ENCODE measurements around the gene EDEM3. TPM values are rescaled to one million over a fixed set of nuclear protein-coding genes. Genes with fewer than 3 reads are reported as not detected.
"Not testable (repeated sequence)": the region's sequence is repeated elsewhere in the genome, so short reads cannot be mapped to it uniquely, and the experiment has no call there.

The EDEM3 gene
- total RNA-seq, 1 experiment from 2014 or later = 14.0 TPM

DNA sequence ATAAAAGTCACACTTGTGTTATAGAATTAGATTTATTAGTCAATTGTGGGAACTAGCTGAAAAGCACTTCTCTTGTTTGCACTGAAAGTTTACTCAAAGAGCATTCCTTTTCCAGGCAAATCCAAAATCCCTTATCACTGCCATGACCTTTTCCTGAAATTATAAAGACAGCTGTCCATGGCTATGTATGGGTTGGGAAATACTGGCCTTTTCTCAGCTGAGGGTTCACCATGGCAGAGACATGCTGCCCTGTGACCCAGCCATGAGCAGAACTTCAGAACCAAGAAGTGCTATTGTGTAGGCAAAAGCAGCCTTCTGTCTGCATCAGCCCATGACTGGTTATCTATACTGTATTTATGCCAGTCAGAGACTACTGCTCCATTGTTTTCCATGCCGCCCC, 9.8 kb upstream of the EDEM3 start:
- Histone ChIP-seq H2BK12ac (ENCODE audit: insufficient read length, low read depth, low read length) (no peak overlapping the region), H3K4ac (ENCODE audit: low read depth, low read length) (no peak overlapping the region), H2BK5ac (ENCODE audit: insufficient read length, low read length) (no peak overlapping the region), H2BK15ac (ENCODE audit: low read depth, low read length) (no peak overlapping the region), H2AK5ac (ENCODE audit: insufficient read length, low read length) (no peak overlapping the region), H3K79me1 (ENCODE audit: insufficient read depth, low read depth, low read length, poor library complexity, severe bottlenecking) (no peaks in the 10 kb centered on the region), H3K56ac (ENCODE audit: insufficient read length, low read depth, low read length) (no peak overlapping the region), H4K91ac (ENCODE audit: insufficient read length, low read depth, low read length) (no peak overlapping the region), H3T11ph (ENCODE audit: low read length) (no peak overlapping the region), H3K4me2 (ENCODE audit: insufficient read depth, insufficient read length, low read length) (no peak overlapping the region), H3K23me2 (ENCODE audit: insufficient read length, low read depth, low read length, poor library complexity, severe bottlenecking) (no peaks in the 10 kb centered on the region), H3K14ac (ENCODE audit: insufficient read depth, low read length) (no peak overlapping the region), H4K20me1 (ENCODE audit: control insufficient read depth, insufficient read depth, insufficient read length) (no peaks in the 10 kb centered on the region), H3K79me2 (ENCODE audit: insufficient read depth, low read length) (no peaks in the 10 kb centered on the region), H3K18ac (ENCODE audit: insufficient read length, low read depth, low read length) (no peak overlapping the region), H2AFZ (ENCODE audit: low read length) (no peak overlapping the region), H3K27me3 (ENCODE audit: insufficient read depth, low read length) (no peaks in the 10 kb centered on the region), H3K9ac (ENCODE audit: extremely low read depth, insufficient read length, low read length) (no peak overlapping the region), H2BK20ac (ENCODE audit: low read depth, low read length, poor library complexity, severe bottlenecking) (no peak overlapping the region), H2BK120ac (ENCODE audit: low read depth, low read length, poor library complexity, severe bottlenecking) (no peak overlapping the region), H3K27ac (ENCODE audit: insufficient read length, low read depth, low read length) (no peak overlapping the region), H3K4me1 (ENCODE audit: insufficient read depth, low read length) (no peaks in the 10 kb centered on the region), H3K23ac (ENCODE audit: insufficient read length, low read depth, low read length) (no peak overlapping the region), H4K5ac (ENCODE audit: insufficient read length, low read depth, low read length) (no peak overlapping the region), H4K8ac (replicated peaks; ENCODE audit: insufficient read length, low read depth, low read length) (no peak overlapping the region), H3K9me3 (ENCODE audit: control insufficient read depth, low read depth, low read length) (no peaks in the 10 kb centered on the region)
- DNase-seq = no peak
- Mint-ChIP-seq H3K4me3 (no peak overlapping the region), H3K27ac (no peak overlapping the region), H3K27me3 (ENCODE audit: low read depth) (peaks cover 1% of the 10 kb centered on the region; the same call in 1 of the 2 replicates), H3K4me1 (peaks cover 8 to 9% of the 10 kb centered on the region in 2 experiments), H3K9me3 (no peaks in the 10 kb centered on the region; a peak in 2 of 5 replicates), H3K36me3 (ENCODE audit: insufficient read depth in 1 of 3, low read depth in 3 of 3) (no peaks in the 10 kb centered on the region; a peak in 1 of 7 replicates)
- whole genome bisulfite sequencing (ENCODE audit: extremely low coverage, insufficient read length, low lambda C conversion rate) = no CpG with 5 or more reads among the region's 1 CpG
- no peak for TF ChIP-seq CTCF (conservative IDR thresholded peaks at IDR 0.05)

DNA sequence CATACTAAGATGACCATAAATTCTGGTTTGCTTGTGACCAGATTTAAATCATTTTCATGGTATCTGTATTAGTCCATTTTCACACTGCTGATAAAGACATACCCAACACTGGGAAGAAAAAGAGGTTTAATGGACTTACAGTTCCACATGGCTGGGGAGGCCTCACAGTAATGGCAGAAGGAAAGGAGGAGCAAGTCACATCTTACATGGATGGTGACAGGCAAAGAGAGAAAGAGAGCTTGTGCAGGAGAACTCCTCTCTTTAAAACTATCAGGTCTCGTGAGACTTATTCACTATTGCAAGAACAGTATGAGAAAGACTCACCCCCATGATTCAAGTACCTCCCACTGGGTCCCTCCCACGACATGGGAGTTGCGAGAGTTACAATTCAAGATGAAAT, 8.9 kb upstream of the EDEM3 start:
- not testable (repeated sequence) for H2BK12ac ChIP-seq (ENCODE audit: insufficient read length, low read depth, low read length); H3K14ac ChIP-seq (ENCODE audit: insufficient read depth, low read length); DNase-seq; H2AFZ ChIP-seq (ENCODE audit: low read length); H3K4me1 Mint-ChIP-seq; H3K9ac ChIP-seq (ENCODE audit: extremely low read depth, insufficient read length, low read length); H3K18ac ChIP-seq (ENCODE audit: insufficient read length, low read depth, low read length); H2AK5ac ChIP-seq (ENCODE audit: insufficient read length, low read length); H2BK15ac ChIP-seq (ENCODE audit: low read depth, low read length); H2BK120ac ChIP-seq (ENCODE audit: low read depth, low read length, poor library complexity, severe bottlenecking); H3K27me3 Mint-ChIP-seq (ENCODE audit: low read depth); H4K5ac ChIP-seq (ENCODE audit: insufficient read length, low read depth, low read length); H3K4me1 ChIP-seq (ENCODE audit: insufficient read depth, low read length); H3K23ac ChIP-seq (ENCODE audit: insufficient read length, low read depth, low read length); H3K79me1 ChIP-seq (ENCODE audit: insufficient read depth, low read depth, low read length, poor library complexity, severe bottlenecking); H4K8ac ChIP-seq (replicated peaks; ENCODE audit: insufficient read length, low read depth, low read length); H2BK5ac ChIP-seq (ENCODE audit: insufficient read length, low read length); H3T11ph ChIP-seq (ENCODE audit: low read length); H3K79me2 ChIP-seq (ENCODE audit: insufficient read depth, low read length); H3K56ac ChIP-seq (ENCODE audit: insufficient read length, low read depth, low read length); H3K4me2 ChIP-seq (ENCODE audit: insufficient read depth, insufficient read length, low read length); H3K9me3 ChIP-seq (ENCODE audit: control insufficient read depth, low read depth, low read length); H4K91ac ChIP-seq (ENCODE audit: insufficient read length, low read depth, low read length); H4K20me1 ChIP-seq (ENCODE audit: control insufficient read depth, insufficient read depth, insufficient read length); H3K36me3 Mint-ChIP-seq (ENCODE audit: insufficient read depth in 1 of 3, low read depth in 3 of 3); H3K9me3 Mint-ChIP-seq; H3K27me3 ChIP-seq (ENCODE audit: insufficient read depth, low read length); H3K27ac Mint-ChIP-seq; H3K4ac ChIP-seq (ENCODE audit: low read depth, low read length); H2BK20ac ChIP-seq (ENCODE audit: low read depth, low read length, poor library complexity, severe bottlenecking); H3K23me2 ChIP-seq (ENCODE audit: insufficient read length, low read depth, low read length, poor library complexity, severe bottlenecking); H3K27ac ChIP-seq (ENCODE audit: insufficient read length, low read depth, low read length); H3K4me3 Mint-ChIP-seq
- no CpG with 5 or more reads among the region's 3 CpGs for WGBS (ENCODE audit: extremely low coverage, insufficient read length, low lambda C conversion rate)
